HG03039 (cell line): ENCODE results near the gene PCBP4.

Experiments
- ATAC-seq: cut with Tn5 transposase; IDR thresholded peaks from one replicate; pipeline ENCODE4 v1.9.1; 2021; ENCODE audit warnings: mild to moderate bottlenecking, moderate library complexity; ENCODE audit not compliant: unreplicated experiment

PCBP4 gene

GRCh38 chr3:51921081-51921578, 46.1 kb downstream of the PCBP4 start:
- ATAC-seq = no peak

GRCh38 chr3:51916418-51916817, 50.8 kb downstream of the PCBP4 start:
- no peak for ATAC-seq

- ATAC-seq = no peak
Observed at GRCh38 chr3:51908026-51908425, 59.2 kb downstream of the PCBP4 start.
